Measurements from ENCODE around the gene TNFRSF19.

TNFRSF19 gene

DNA sequence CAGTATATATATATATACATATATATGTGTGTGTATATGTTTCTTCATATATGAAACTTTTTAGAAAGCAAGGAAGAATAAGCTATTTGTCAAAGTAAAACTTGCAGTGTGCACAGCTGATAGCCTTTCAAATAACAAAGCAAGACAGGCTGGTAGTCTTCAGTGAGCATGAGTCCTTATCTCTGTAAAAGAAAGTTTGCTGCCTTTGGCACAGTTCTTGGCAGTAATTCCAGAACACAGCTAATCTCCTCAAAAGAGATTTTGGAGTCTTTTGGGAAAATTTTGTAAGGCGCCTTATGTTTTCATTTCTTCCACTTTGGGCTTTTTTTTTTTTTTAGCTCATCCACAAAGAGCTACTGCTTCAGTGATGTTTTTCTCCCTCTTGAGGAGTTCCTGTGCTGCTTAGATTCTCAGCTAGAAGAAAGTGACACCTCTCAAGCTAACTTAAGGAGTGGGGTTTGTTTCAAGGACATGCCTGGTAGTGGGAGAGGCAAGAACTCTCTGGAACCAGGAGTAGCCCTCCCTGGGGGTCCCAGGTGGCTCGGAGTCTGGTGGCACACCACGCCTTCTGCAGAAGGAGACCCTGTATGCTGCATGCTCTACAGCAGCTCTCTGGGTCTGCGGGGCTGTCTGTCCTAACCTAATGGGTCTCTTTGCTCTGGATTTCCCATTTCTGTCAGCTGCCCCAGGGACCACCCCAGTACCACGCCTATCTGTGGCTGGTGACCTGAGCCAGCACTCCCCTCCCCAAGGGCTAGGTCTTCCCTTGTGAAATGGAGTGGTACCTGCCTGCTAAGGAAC is 58.8 kb downstream of the TNFRSF19 start:
- Histone ChIP-seq H3K9ac (ENCODE audit: low read length) (no peak overlapping the region), H3K9me2 (ENCODE audit: low read depth, low read length) (no peaks in the 10 kb centered on the region), H3K36me3 (ENCODE audit: insufficient read depth, low read length) (no peaks in the 10 kb centered on the region), H3F3A (ENCODE audit: insufficient read depth, low read length) (no peaks in the 10 kb centered on the region), H4K20me1 (ENCODE audit: insufficient read depth, low read length) (no peaks in the 10 kb centered on the region), H3K27ac (ENCODE audit: low read depth, low read length, poor library complexity, severe bottlenecking) (no peak overlapping the region), H3K4me2 (ENCODE audit: low read length) (no peak overlapping the region), H3K27me3 (ENCODE audit: insufficient read depth, low read length) (no peaks in the 10 kb centered on the region), H3K4me1 (ENCODE audit: insufficient read depth, low read length, severe bottlenecking) (no peaks in the 10 kb centered on the region), H3K9me3 (ENCODE audit: low read length) (no peaks in the 10 kb centered on the region), H3K4me3 (ENCODE audit: low read depth, low read length, poor library complexity, severe bottlenecking) (no peak overlapping the region), H3K79me2 (ENCODE audit: insufficient read depth, low read length) (no peaks in the 10 kb centered on the region), H2AFZ (ENCODE audit: low read length) (no peak overlapping the region)
- TF ChIP-seq EZH2 (IDR thresholded peaks at IDR 0.05; ENCODE audit: borderline replicate concordance, low read length) = no peak
- TF ChIP-seq, protein P1, sequence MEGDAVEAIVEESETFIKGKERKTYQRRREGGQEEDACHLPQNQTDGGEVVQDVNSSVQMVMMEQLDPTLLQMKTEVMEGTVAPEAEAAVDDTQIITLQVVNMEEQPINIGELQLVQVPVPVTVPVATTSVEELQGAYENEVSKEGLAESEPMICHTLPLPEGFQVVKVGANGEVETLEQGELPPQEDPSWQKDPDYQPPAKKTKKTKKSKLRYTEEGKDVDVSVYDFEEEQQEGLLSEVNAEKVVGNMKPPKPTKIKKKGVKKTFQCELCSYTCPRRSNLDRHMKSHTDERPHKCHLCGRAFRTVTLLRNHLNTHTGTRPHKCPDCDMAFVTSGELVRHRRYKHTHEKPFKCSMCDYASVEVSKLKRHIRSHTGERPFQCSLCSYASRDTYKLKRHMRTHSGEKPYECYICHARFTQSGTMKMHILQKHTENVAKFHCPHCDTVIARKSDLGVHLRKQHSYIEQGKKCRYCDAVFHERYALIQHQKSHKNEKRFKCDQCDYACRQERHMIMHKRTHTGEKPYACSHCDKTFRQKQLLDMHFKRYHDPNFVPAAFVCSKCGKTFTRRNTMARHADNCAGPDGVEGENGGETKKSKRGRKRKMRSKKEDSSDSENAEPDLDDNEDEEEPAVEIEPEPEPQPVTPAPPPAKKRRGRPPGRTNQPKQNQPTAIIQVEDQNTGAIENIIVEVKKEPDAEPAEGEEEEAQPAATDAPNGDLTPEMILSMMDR (IDR thresholded peaks at IDR 0.05; ENCODE audit: low read length) = no peak

DNA sequence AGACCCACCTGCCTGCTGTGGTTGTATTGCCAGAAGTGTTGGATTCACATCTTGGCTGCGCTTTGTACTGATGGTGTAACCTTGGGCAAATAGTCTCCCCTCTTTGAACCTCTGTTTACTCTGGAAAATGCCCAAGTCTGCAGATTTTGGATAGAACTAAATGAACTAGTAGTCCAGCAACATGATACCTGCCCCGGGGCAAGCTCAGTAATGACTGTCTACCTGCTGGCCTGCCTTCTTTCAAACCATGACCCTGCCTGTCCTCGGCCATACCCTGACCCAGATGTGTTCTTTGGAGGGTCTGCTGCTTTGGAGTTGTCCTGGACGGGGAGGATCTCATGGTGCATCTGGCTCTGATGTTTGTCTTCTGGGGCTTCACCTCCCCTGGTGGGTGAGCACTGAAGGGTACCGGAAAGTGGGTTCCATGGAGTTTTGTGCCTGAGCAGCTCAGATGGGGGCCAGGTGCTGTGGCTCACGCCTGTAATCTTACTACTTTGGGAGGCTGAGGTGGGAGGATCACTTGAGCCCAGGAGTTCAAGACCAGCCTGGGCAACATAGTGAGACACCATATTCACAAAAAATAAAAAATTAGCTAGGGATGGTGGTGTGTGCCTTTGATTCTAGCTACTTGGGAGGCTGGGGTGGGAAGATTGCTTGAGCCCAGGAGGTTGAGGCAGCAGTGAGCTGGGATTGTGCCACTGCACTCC is 59.5 kb downstream of the TNFRSF19 start:
- no peak overlapping the region for H3K4me2 ChIP-seq (ENCODE audit: low read length)

DNA sequence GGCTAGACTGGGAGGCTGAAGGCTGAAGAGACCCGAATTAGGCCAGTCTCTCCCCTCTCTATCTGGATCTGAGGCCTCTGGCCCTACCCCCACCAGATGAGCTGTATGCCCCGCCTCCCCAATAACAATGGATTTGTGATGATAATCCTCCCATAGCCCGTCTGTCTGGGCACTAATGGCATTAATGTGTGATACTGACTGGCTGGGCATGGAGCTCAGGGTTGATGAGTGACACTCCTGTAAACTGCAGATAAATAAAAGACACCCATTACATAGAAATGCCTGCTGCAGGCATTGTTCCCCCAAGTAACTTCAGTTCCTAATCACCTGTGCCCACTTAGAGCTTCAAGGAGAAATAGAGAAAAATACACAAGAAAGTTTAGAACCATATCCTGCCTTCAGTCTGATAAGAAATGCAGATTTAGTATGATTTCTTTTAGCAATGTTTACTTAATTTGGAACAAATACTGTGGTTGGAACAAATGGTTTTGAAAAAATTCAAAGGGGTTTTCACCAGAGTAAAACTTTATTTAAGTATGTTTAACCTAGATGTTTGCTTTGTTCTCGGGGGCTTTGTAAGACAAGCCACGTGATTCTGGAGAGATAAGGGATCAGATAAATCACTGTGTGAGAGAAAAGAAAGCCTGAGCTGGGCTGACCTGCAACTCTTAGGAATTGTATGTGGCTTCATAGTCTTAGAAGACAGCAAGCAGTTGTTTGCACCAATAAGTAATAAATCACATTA is 60.3 kb downstream of the TNFRSF19 start:
- Histone ChIP-seq H3K9ac (ENCODE audit: low read length) (no peak overlapping the region), H3K4me3 (ENCODE audit: low read depth, low read length, poor library complexity, severe bottlenecking) (no peak overlapping the region), H4K20me1 (ENCODE audit: insufficient read depth, low read length) (no peaks in the 10 kb centered on the region)

More for the DNA sequence above, 59.5 kb downstream of the TNFRSF19 start:
- Histone ChIP-seq H3K9ac (ENCODE audit: low read length) (no peak overlapping the region), H3K4me1 (ENCODE audit: insufficient read depth, low read length, severe bottlenecking) (no peaks in the 10 kb centered on the region), H3K27ac (ENCODE audit: low read depth, low read length, poor library complexity, severe bottlenecking) (no peak overlapping the region), H3K9me2 (ENCODE audit: low read depth, low read length) (no peaks in the 10 kb centered on the region), H3K27me3 (ENCODE audit: insufficient read depth, low read length) (no peaks in the 10 kb centered on the region), H4K20me1 (ENCODE audit: insufficient read depth, low read length) (no peaks in the 10 kb centered on the region), H3F3A (ENCODE audit: insufficient read depth, low read length) (no peaks in the 10 kb centered on the region), H3K9me3 (ENCODE audit: low read length) (no peaks in the 10 kb centered on the region), H3K36me3 (ENCODE audit: insufficient read depth, low read length) (no peaks in the 10 kb centered on the region), H3K4me3 (ENCODE audit: low read depth, low read length, poor library complexity, severe bottlenecking) (no peak overlapping the region), H3K79me2 (ENCODE audit: insufficient read depth, low read length) (no peaks in the 10 kb centered on the region), H2AFZ (ENCODE audit: low read length) (no peak overlapping the region)
- TF ChIP-seq EZH2 (IDR thresholded peaks at IDR 0.05; ENCODE audit: borderline replicate concordance, low read length) = no peak
- TF ChIP-seq, protein P1 (IDR thresholded peaks at IDR 0.05; ENCODE audit: low read length) = no peak

More for the DNA sequence above, 60.3 kb downstream of the TNFRSF19 start:
- H3K9me2 ChIP-seq (ENCODE audit: low read depth, low read length) = no peaks in the 10 kb centered on the region
- TF ChIP-seq, protein P1 (IDR thresholded peaks at IDR 0.05; ENCODE audit: low read length) = no peak
- no peak for TF ChIP-seq EZH2 (IDR thresholded peaks at IDR 0.05; ENCODE audit: borderline replicate concordance, low read length)
- H3K4me2 ChIP-seq (ENCODE audit: low read length) = no peak overlapping the region
- no peaks in the 10 kb centered on the region for H3K9me3 ChIP-seq (ENCODE audit: low read length)
- no peaks in the 10 kb centered on the region for H3K27me3 ChIP-seq (ENCODE audit: insufficient read depth, low read length)
- no peak overlapping the region for H3K27ac ChIP-seq (ENCODE audit: low read depth, low read length, poor library complexity, severe bottlenecking)
- H3K36me3 ChIP-seq (ENCODE audit: insufficient read depth, low read length) = no peaks in the 10 kb centered on the region
- H3F3A ChIP-seq (ENCODE audit: insufficient read depth, low read length) = no peaks in the 10 kb centered on the region
- no peak overlapping the region for H2AFZ ChIP-seq (ENCODE audit: low read length)
- no peaks in the 10 kb centered on the region for H3K4me1 ChIP-seq (ENCODE audit: insufficient read depth, low read length, severe bottlenecking)
- H3K79me2 ChIP-seq (ENCODE audit: insufficient read depth, low read length) = no peaks in the 10 kb centered on the region
